ENCODE results near the gene ARTN.
A peak's percentile ranks its signal among the peaks of the same experiment; 100 is the strongest.

ARTN gene

DNA sequence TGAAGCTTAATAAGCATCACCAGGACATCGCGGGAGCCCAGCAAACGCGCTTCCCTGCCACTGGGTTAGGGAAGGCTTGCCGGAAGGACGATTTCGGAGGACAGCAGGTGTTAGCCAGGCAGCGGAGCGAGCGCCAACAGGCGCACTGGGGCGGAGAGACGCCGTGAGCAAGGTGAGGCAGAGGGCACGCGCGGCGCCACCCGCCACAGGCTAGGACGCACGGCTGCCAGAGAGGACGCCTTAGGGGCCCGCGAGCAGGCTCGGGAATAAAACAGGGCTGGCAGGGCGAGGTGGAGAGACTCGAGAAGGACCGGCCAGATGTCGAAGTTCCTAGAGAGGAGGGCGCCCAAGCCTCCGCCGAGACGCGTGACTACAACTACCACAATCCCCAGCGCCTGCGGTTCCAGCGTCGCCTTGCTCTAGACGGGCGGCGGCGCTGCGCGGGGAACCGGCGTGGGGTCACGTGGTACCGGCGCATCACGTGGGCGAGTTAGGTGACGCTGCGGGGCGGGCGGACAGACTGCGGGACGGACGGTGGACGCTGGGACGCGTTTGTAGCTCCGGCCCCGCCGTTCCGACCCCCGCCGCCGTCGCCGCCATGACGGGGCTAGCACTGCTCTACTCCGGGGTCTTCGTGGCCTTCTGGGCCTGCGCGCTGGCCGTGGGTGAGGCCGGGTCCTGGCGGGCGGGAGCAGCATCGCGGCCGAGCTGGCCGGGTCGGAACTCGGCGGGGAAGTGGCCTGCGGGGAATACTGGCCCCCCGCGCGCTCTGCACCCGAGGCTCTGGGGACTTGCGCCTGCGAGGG lies 41.0 kb downstream of the ARTN start, which contains the start of gene ATP6V0B:
TSS of gene ATP6V0B (plus strand) at position 518 of the 806 bp plus-strand sequence. CDS start at position 599, 81 bp downstream.
- H3K9me3 ChIP-seq (ENCODE audit: insufficient read depth, low read depth, low read length) = no peaks in the 10 kb centered on the region
- H3K27ac ChIP-seq (ENCODE audit: low read depth, low read length) = peak within 1 kb of the TSS; percentile 88
- WGBS = under 1% methylated on average over 93 of the region's 93 CpGs
- H3K36me3 ChIP-seq (ENCODE audit: insufficient read depth, low read length) = peaks cover 49% of the 10 kb centered on the region
- no peaks in the 10 kb centered on the region for H3K27me3 ChIP-seq (ENCODE audit: insufficient read depth, low read length)
- H3K4me3 ChIP-seq (ENCODE audit: low read length) = peak within 1 kb of the TSS; percentile 73
- peaks cover 19% of the 10 kb centered on the region; the same call in 1 of the 2 replicates for H3K4me1 ChIP-seq (ENCODE audit: insufficient read depth, low read length)
- H3K9ac ChIP-seq (ENCODE audit: low read depth, low read length) = peak within 1 kb of the TSS; percentile 83

DNA sequence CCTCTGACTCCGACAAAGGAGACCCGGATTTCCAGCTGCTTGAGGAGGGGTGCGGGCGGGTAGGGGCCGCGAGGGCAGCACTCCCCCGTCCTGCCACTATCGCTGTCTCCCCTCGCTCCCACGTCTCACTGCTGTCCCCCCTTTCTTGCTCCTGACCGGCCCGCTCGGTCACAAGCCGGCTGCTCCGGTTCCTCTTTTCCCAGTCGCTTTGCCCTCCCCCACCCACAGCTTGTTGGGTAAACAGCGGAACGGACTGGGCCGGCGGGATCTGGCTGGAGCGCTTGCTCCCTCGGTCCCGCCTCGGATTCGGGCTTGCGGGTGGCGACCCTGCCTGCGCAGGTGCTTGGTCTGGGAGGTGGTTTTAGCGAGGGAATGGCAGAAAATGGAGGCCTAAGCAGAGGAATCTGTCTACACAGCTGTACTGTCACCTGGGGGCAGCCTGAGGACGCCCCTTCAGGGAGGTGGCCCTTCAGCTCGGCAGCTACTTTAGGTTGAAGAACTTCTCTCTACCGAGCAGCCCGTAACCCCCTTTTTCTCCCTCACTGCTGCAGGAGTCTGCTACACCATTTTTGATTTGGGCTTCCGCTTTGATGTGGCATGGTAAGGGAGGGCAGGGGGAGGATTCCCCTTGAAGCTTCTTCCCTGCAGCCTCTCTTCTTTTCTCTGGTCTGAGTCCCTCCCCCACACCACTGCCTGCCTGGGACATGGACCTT lies 41.8 kb downstream of the ARTN start:
- Histone ChIP-seq H3K4me1 (ENCODE audit: insufficient read depth, low read length) (peaks cover 25% of the 10 kb centered on the region; the same call in 1 of the 2 replicates), H3K27me3 (ENCODE audit: insufficient read depth, low read length) (no peaks in the 10 kb centered on the region), H3K9me3 (ENCODE audit: insufficient read depth, low read depth, low read length) (no peaks in the 10 kb centered on the region), H3K36me3 (ENCODE audit: insufficient read depth, low read length) (peaks cover 49% of the 10 kb centered on the region), H3K27ac (ENCODE audit: low read depth, low read length) (peak overlapping the region; percentile 88), H3K9ac (ENCODE audit: low read depth, low read length) (peak overlapping the region; percentile 83), H3K4me3 (ENCODE audit: low read length) (peak overlapping the region; percentile 73)
- WGBS = 2% methylated on average over 34 of the region's 34 CpGs

DNA sequence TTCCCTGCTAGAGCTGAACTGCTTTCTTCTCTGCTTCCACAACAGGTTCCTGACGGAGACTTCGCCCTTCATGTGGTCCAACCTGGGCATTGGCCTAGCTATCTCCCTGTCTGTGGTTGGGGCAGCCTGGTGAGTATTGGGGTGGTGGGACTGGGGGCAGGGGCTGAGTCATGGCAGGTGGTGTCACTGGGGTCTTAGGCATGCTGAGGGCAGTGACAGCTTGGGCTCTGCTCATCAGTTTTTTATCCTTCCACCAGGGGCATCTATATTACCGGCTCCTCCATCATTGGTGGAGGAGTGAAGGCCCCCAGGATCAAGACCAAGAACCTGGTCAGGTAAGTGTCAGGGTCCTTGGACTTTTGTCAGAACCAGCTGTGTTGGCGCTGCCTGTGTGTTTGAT lies 42.4 kb downstream of the ARTN start:
- WGBS = 94% methylated on average over 4 of the region's 4 CpGs
- no peaks in the 10 kb centered on the region for H3K9me3 ChIP-seq (ENCODE audit: insufficient read depth, low read depth, low read length)
- H3K27ac ChIP-seq (ENCODE audit: low read depth, low read length) = no peak overlapping the region
- no peak overlapping the region for H3K9ac ChIP-seq (ENCODE audit: low read depth, low read length)
- H3K36me3 ChIP-seq (ENCODE audit: insufficient read depth, low read length) = peaks cover 46% of the 10 kb centered on the region
- H3K4me3 ChIP-seq (ENCODE audit: low read length) = peak overlapping the region; percentile 73
- H3K27me3 ChIP-seq (ENCODE audit: insufficient read depth, low read length) = no peaks in the 10 kb centered on the region
- peaks cover 20% of the 10 kb centered on the region; the same call in 1 of the 2 replicates for H3K4me1 ChIP-seq (ENCODE audit: insufficient read depth, low read length)

DNA sequence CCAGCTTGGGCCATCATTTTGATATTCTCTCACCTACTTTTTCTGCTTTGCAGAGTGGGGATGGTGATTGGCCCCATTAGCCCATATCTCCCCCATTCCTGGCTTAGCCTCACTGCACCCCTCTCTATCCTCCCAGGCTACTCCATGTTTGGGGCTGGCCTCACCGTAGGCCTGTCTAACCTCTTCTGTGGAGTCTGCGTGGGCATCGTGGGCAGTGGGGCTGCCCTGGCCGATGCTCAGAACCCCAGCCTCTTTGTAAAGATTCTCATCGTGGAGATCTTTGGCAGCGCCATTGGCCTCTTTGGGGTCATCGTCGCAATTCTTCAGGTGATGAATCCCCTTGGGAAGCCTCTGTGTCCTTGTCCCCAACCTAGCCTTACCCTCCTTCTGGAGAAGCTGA lies 43.3 kb downstream of the ARTN start:
- no peak overlapping the region for H3K9ac ChIP-seq (ENCODE audit: low read depth, low read length)
- H3K4me3 ChIP-seq (ENCODE audit: low read length) = no peak overlapping the region
- no peaks in the 10 kb centered on the region for H3K27me3 ChIP-seq (ENCODE audit: insufficient read depth, low read length)
- H3K36me3 ChIP-seq (ENCODE audit: insufficient read depth, low read length) = peaks cover 45% of the 10 kb centered on the region
- 94% methylated on average over 8 of the region's 8 CpGs for WGBS
- no peaks in the 10 kb centered on the region for H3K9me3 ChIP-seq (ENCODE audit: insufficient read depth, low read depth, low read length)
- peaks cover 20% of the 10 kb centered on the region; the same call in 1 of the 2 replicates for H3K4me1 ChIP-seq (ENCODE audit: insufficient read depth, low read length)
- H3K27ac ChIP-seq (ENCODE audit: low read depth, low read length) = no peak overlapping the region

DNA sequence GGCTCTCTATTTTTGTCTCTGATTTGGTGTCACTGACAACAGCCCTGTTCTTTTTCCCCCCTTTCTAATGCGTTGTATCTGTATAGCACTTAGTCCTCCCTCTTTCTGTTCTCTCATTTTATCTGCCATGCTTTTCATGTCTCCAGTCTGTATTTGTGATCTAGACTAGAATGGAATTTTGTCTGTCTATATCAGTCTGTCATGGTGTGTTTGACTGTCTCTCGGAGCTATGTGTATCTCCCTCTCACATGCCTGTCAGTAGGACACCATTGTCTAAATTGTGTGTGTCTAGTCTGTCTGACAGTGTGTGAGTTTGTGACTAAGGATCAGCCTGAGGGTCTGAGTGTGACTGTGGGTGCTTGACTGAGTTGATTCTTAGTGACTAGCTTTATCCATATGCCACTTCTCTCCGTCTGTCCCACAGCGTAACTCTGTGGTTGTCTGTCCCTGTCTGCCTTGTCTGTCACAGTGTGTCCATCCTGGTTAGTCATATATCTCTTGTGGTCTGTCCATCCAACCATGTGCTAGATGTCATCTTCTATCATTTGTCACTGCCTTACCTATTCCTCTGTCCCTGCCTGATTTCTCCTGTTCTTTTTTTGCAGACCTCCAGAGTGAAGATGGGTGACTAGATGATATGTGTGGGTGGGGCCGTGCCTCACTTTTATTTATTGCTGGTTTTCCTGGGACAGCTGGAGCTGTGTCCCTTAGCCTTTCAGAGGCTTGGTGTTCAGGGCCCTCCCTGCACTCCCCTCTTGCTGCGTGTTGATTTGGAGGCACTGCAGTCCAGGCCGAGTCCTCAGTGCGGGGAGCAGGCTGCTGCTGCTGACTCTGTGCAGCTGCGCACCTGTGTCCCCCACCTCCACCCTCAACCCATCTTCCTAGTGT lies 44.0 kb downstream of the ARTN start:
- no peak overlapping the region for H3K9ac ChIP-seq (ENCODE audit: low read depth, low read length)
- no peak overlapping the region for H3K27ac ChIP-seq (ENCODE audit: low read depth, low read length)
- no peaks in the 10 kb centered on the region for H3K9me3 ChIP-seq (ENCODE audit: insufficient read depth, low read depth, low read length)
- H3K36me3 ChIP-seq (ENCODE audit: insufficient read depth, low read length) = peaks cover 40% of the 10 kb centered on the region
- WGBS = 93% methylated on average over 8 of the region's 9 CpGs
- H3K4me1 ChIP-seq (ENCODE audit: insufficient read depth, low read length) = peaks cover 20% of the 10 kb centered on the region; the same call in 1 of the 2 replicates
- H3K4me3 ChIP-seq (ENCODE audit: low read length) = peak overlapping the region; percentile 88
- H3K27me3 ChIP-seq (ENCODE audit: insufficient read depth, low read length) = no peaks in the 10 kb centered on the region

DNA sequence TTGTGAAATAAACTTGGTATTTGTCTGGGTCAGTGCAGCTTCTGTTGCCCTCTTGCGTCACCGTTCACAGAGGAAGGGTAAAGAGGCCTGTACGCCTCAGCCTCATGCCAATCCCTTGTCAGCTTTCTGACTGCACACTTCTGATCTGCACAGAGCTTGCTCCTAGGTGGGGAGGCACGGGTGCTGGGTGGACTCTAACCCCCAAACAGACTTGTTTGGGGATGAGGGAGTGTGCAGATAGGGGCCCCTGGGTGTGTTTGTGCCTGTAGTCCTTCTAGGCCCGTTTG lies 44.6 kb downstream of the ARTN start:
- no peak overlapping the region for H3K27ac ChIP-seq (ENCODE audit: low read depth, low read length)
- H3K9ac ChIP-seq (ENCODE audit: low read depth, low read length) = no peak overlapping the region
- peaks cover 35% of the 10 kb centered on the region for H3K36me3 ChIP-seq (ENCODE audit: insufficient read depth, low read length)
- peaks cover 20% of the 10 kb centered on the region; the same call in 1 of the 2 replicates for H3K4me1 ChIP-seq (ENCODE audit: insufficient read depth, low read length)
- 84% methylated on average over 5 of the region's 5 CpGs for WGBS
- no peaks in the 10 kb centered on the region for H3K27me3 ChIP-seq (ENCODE audit: insufficient read depth, low read length)
- peak overlapping the region; percentile 88 for H3K4me3 ChIP-seq (ENCODE audit: low read length)
- H3K9me3 ChIP-seq (ENCODE audit: insufficient read depth, low read depth, low read length) = no peaks in the 10 kb centered on the region

DNA sequence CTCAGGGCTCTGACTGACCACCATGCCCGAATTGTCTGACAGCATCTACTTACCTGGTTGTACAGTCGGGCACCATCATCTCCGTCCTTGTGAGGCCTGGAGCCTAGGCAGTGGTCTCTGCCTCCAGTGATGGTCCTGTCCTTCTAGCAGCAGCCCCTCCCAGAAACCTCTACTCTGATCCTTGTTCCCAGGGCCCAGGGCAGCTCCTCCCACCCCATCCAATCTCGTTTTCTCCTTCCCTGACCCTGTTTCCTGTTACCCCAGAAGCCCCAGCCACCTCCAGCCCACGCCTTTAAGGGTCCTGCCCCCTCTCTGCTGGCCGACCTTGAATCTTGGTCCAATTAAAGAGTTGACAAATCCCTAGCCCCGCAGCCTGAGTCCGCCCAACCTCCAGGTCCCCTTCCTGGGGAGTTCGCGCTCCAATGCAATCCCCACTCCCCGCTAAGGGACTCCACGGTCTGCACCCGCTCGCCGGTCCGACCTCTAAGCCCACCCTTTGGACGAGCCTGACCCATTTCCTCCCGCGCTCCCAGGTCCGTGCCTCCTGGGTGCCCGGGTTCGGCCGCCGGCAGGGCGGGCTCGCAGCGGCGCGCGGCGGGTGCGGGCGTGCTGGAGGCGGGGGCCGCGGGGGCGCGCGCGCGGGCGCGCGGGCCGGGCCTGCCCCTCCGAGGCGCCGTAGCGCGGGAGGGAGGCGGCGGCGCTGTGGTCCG lies 45.1 kb downstream of the ARTN start, which contains the start of gene B4GALT2:
TSS of gene B4GALT2 (plus strand) at position 660 of the 710 bp plus-strand sequence. CDS start 1,951 bp downstream, outside the sequence.
- Histone ChIP-seq H3K36me3 (ENCODE audit: insufficient read depth, low read length) (peaks cover 36% of the 10 kb centered on the region), H3K9me3 (ENCODE audit: insufficient read depth, low read depth, low read length) (no peaks in the 10 kb centered on the region), H3K27me3 (ENCODE audit: insufficient read depth, low read length) (no peaks in the 10 kb centered on the region), H3K27ac (ENCODE audit: low read depth, low read length) (no peak within 1 kb of the TSS), H3K4me1 (ENCODE audit: insufficient read depth, low read length) (peaks cover 19% of the 10 kb centered on the region; the same call in 1 of the 2 replicates), H3K4me3 (ENCODE audit: low read length) (peak within 1 kb of the TSS; percentile 88), H3K9ac (ENCODE audit: low read depth, low read length) (peak within 1 kb of the TSS; percentile 82)
- WGBS = 4% methylated on average over 54 of the region's 54 CpGs

DNA sequence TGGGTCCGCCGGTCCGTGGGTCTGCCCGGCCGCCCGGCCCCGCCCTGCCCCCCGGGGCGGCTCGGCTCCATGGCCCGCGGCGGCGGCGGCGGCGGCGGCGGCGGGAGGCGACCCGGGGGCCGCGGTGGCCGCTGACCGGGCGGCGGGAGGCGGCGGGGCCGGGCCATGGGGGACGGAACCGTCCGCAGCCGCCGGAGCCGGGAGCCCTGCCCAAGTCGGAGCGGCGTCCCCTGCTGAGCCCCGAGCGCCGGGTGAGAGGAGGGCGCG lies 45.6 kb downstream of the ARTN start:
- H3K4me1 ChIP-seq (ENCODE audit: insufficient read depth, low read length) = peaks cover 16% of the 10 kb centered on the region; the same call in 1 of the 2 replicates
- no peaks in the 10 kb centered on the region for H3K27me3 ChIP-seq (ENCODE audit: insufficient read depth, low read length)
- no peaks in the 10 kb centered on the region for H3K9me3 ChIP-seq (ENCODE audit: insufficient read depth, low read depth, low read length)
- H3K4me3 ChIP-seq (ENCODE audit: low read length) = peak overlapping the region; percentile 88
- H3K27ac ChIP-seq (ENCODE audit: low read depth, low read length) = no peak overlapping the region
- peaks cover 39% of the 10 kb centered on the region for H3K36me3 ChIP-seq (ENCODE audit: insufficient read depth, low read length)
- H3K9ac ChIP-seq (ENCODE audit: low read depth, low read length) = peak overlapping the region; percentile 77
- WGBS = under 1% methylated on average over 45 of the region's 45 CpGs

DNA sequence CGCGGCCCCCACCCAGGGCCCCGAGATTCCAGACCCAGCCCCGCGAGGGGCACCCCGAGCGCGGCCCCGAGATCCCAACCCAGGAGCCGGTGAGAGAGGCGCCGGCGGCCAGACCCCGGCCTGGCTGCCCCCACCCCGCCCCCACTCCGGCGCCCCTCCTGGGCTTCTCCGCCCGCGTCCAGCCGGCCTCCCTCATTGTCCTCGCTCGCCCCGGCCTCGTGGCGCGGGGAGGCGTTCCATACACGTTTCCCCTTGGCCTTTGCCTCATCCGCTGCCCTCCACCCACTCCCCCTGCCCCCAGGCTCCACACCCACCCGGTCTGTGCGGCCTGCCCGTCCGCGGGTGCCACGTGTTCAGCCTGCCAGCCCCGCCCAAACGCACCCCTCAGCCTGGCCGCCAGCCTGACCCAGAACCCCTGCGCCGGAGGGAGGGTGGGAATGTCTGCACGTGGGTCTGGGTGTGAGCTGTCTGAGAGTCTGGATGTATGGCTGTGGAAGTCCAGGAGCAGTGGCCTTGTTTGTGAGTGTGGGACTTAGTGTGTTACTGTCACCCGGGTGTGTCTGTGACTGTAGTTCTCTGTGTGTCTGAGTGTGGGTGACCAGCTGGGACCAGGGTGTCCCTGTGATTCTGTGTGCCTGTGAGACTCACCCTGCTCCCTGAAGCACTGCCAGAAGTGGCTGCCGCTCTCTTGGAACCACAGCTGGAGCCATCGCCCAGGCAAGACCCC lies 46.1 kb downstream of the ARTN start:
- Histone ChIP-seq H3K4me1 (ENCODE audit: insufficient read depth, low read length) (peaks cover 16% of the 10 kb centered on the region; the same call in 1 of the 2 replicates), H3K27me3 (ENCODE audit: insufficient read depth, low read length) (no peaks in the 10 kb centered on the region), H3K9ac (ENCODE audit: low read depth, low read length) (peak overlapping the region; percentile 77), H3K36me3 (ENCODE audit: insufficient read depth, low read length) (peaks cover 44% of the 10 kb centered on the region), H3K4me3 (ENCODE audit: low read length) (peak overlapping the region; percentile 88), H3K9me3 (ENCODE audit: insufficient read depth, low read depth, low read length) (no peaks in the 10 kb centered on the region), H3K27ac (ENCODE audit: low read depth, low read length) (no peak overlapping the region)
- WGBS = 4% methylated on average over 45 of the region's 45 CpGs
